Prostate gland (tissue), 2 donors: Measurements from ENCODE around the gene CIRBP. TPM values are rescaled to one million over a fixed set of nuclear protein-coding genes. Genes with fewer than 3 reads are reported as not detected.

Source experiments
- DNase-seq: peaks from one replicate; pipeline ENCODE4 v3.0.0-alpha.2; 2019; ENCODE audit warnings: low spot score
- H3K27ac ChIP-seq, 2 donors: fragments of 200-600 bp; sonication (generic); 2 replicates each; pipeline ENCODE4 v1.5.1; 2017 to 2019
- H3K27me3 ChIP-seq: fragments of 200-600 bp; sonication (generic); replicated peaks from 2 replicates; pipeline ENCODE4 v1.5.1; 2019; ENCODE audit not compliant: insufficient read depth
- H3K36me3 ChIP-seq, 2 donors: fragments of 200-600 bp; sonication (generic); 1 replicate in 1 of 2; 2 replicates in 1 of 2; pipeline versions ENCODE4 v1.5.1 to v1.8.1; 2017 to 2019
- H3K4me1 ChIP-seq: fragments of 200-600 bp; sonication (generic); replicated peaks from 2 replicates; pipeline ENCODE4 v1.5.1; 2019
- H3K4me3 ChIP-seq, 2 donors: fragments of 200-600 bp; sonication (generic); 2 replicates each; pipeline ENCODE4 v1.5.1; 2017 to 2019
- H3K9me3 ChIP-seq: fragments of 200-600 bp; sonication (generic); 2 replicates; pipeline ENCODE4 v1.5.1; 2017
- POLR2A ChIP-seq: fragments of 450-650 bp; IDR thresholded peaks from one replicate; pipeline ENCODE4 v1.6.1; 2016; ENCODE audit warnings: antibody characterized with exemption, mild to moderate bottlenecking
- POLR2AphosphoS5 ChIP-seq: sonication (generic); formaldehyde crosslinking; IDR thresholded peaks from one replicate; pipeline ENCODE4 v1.6.1; 2017; ENCODE audit warnings: antibody characterized with exemption
- WGBS: methylation state at CpG from one replicate; pipeline ENCODE4 v1.1.5; 2018; 5-methylcytosine and 5-hydroxymethylcytosine counted together
- intact Hi-C: fragments of 100-400 bp; cut with DNase I; formaldehyde crosslinking; loops from one replicate; pipeline ENCODE4 v1.14.2; 2022
- total RNA-seq, 2 donors: library from RNA; depleted of rRNA; stranded (reverse); fragments of >200 nt; gene quantifications; one replicate each; pipeline ENCODE4 v1.1.0, GENCODE V29; 2016
- TF ChIP-seq, protein P1 (sequence below), 4 experiments: fragments of 200-600 bp in 2 of 4; fragments of 450-650 bp in 2 of 4; sonication (generic) in 2 of 4; IDR thresholded peaks; 1 replicate in 3 of 4; 2 replicates in 1 of 4; pipeline ENCODE4 v1.5.1; 2016 to 2019; ENCODE audit warnings: antibody characterized with exemption in 4 of 4, mild to moderate bottlenecking in 2 of 4, moderate library complexity in 2 of 4

The CIRBP gene
- total RNA-seq, 2 donors from 2014 or later, result 753 to 863 TPM

DNA sequence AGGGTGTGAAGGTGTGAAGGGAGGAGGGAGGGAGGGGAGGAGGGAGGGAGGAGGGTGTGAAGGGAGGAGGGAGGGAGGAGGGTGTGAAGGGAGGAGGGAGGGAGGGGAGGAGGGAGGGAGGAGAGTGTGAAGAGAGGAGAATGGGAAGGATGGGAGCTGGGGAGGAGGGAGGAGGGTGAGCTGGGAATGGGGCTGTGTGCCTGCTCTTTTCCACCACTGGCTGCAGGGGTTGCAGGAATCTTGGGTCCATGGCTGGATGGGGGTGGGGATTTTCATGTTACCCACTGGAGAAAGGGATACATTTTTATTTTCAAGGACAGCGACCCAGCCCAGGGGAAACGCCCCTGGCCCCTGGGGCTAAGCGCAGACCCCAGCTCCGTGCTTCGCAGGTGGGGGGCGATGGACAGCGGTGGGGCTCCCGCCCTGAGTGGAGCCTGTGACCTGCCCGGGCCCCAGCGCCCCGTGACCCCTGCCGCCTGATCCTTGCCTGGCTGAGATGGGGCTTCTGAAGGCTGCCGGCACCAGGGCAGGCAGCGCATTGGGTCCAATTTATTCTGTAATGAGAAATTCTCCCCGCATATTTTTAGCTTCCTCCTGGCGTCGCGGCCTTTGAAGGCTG, 13.6 kb downstream of the CIRBP start:
- Histone ChIP-seq H3K36me3 (no peaks in the 10 kb centered on the region), H3K27ac (no peak overlapping the region), H3K27me3 (peaks cover 5% of the 10 kb centered on the region), H3K4me1 (no peaks in the 10 kb centered on the region), H3K4me3 (no peak overlapping the region), H3K9me3 (no peaks in the 10 kb centered on the region)
- 78% methylated on average over 18 of the region's 18 CpGs for WGBS
- intact Hi-C loops, result no loop called here
- no peak for DNase-seq
- TF ChIP-seq POLR2AphosphoS5 (no peak), POLR2A (no peak)
- TF ChIP-seq, protein P1, sequence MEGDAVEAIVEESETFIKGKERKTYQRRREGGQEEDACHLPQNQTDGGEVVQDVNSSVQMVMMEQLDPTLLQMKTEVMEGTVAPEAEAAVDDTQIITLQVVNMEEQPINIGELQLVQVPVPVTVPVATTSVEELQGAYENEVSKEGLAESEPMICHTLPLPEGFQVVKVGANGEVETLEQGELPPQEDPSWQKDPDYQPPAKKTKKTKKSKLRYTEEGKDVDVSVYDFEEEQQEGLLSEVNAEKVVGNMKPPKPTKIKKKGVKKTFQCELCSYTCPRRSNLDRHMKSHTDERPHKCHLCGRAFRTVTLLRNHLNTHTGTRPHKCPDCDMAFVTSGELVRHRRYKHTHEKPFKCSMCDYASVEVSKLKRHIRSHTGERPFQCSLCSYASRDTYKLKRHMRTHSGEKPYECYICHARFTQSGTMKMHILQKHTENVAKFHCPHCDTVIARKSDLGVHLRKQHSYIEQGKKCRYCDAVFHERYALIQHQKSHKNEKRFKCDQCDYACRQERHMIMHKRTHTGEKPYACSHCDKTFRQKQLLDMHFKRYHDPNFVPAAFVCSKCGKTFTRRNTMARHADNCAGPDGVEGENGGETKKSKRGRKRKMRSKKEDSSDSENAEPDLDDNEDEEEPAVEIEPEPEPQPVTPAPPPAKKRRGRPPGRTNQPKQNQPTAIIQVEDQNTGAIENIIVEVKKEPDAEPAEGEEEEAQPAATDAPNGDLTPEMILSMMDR (IDR thresholded peaks at IDR 0.05), result no peak

DNA sequence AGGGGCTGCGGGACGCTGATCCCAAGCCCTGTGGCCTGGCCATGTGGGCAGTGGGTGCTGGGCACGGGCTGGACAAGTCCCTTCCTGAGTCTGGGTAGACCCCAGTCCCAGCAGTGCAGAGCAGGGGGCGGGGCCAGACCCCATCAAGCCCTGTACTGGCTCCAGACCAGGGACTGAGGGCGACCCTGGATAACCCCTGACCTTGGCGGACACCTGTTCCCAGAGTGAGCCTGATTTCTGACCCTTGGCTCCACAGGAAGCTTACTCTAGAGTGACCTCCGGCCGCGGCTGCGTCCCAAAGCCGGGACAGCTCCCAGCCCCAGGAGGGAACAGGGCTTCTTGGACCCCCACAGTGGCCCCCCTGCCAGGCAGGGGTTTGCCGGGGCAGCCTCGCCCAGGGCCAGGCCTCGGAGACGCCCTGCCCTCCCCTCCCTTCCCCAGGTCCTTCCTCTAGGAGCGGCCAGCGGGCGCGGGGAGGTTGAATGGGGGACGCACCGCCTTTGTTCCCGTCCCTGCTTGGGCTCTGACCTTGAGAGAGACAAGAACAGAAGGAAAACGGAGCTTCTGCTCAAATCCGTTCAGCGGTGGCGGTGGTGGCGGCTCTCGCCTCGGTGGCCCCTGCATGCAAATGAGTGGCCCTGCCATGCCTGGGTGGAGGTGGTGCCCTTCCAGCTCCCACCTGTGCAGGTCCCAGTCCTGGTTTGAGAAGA, 14.2 kb downstream of the CIRBP start:
- WGBS, result 84% methylated on average over 25 of the region's 29 CpGs

DNA sequence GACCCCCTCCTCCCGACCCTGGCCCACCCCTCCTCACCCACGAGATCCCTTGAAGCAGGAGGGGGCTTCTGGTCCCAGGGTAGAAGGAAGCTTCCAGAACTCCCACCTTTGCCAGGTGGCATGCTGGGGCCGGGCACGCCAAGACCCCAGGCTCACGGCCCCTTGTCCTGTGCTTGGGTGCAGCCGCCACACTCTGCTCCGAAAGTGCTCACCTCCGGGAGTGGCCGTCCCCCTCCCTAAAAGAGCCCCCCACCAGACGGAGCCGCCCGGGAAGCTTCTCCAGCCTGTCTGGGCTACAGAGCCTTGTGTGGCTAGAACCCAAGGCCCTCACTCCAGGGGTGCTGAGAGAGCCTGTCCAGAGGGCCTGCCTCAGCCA, 14.8 kb downstream of the CIRBP start:
- no peaks in the 10 kb centered on the region for H3K36me3 ChIP-seq
- no peak for DNase-seq
- peaks cover 7% of the 10 kb centered on the region for H3K27me3 ChIP-seq
- no peaks in the 10 kb centered on the region for H3K4me1 ChIP-seq
- intact Hi-C loops, result no loop called here
- WGBS, result 85% methylated on average over 12 of the region's 12 CpGs
- no peaks in the 10 kb centered on the region for H3K9me3 ChIP-seq
- no peak overlapping the region for H3K27ac ChIP-seq
- no peak for TF ChIP-seq POLR2AphosphoS5
- TF ChIP-seq, protein P1 (IDR thresholded peaks at IDR 0.05), result no peak
- H3K4me3 ChIP-seq, result no peak overlapping the region

More for the DNA sequence above, 14.2 kb downstream of the CIRBP start:
- Histone ChIP-seq H3K27me3 (peaks cover 5% of the 10 kb centered on the region), H3K4me3 (no peak overlapping the region), H3K27ac (no peak overlapping the region), H3K9me3 (no peaks in the 10 kb centered on the region), H3K36me3 (no peaks in the 10 kb centered on the region), H3K4me1 (no peaks in the 10 kb centered on the region)
- DNase-seq, result no peak
- intact Hi-C loops, result no loop called here
- TF ChIP-seq, protein P1 (IDR thresholded peaks at IDR 0.05), result no peak
- TF ChIP-seq POLR2A, result no peak
- TF ChIP-seq POLR2AphosphoS5, result no peak

DNA sequence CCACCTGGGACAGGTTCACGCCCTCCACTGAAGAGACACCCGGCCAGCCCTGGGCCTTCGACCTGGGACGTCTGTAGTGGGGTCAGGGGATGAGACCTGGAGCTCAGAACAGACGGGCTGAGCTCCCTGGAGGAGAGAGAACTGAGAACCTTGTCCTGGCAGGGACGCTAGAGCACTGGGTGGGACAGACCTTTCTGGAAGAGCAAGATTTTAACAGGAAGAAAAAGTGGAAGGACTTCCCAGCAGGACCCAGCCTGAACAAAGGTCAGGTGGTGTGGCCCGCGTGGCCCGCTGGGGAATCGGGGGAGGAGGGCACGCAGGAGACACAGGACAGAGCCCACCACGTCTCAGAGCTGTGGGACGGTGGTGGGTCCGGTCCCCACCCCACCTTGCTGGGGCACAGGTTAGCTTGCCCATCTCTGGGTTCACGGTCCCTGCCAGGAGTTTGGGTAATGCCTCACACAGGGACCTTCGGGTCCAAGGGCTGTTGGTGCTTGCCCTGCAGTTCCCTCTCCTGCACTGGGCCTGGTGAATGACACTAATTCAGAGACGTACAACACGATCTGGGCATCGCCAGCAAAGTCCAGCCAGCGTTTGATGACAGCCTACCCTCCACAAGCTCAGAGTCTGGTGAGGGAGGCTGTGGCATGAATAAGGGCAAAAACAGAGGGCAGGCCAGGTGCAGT, 15.3 kb downstream of the CIRBP start:
- DNase-seq, result no peak
- Histone ChIP-seq H3K4me3 (no peak overlapping the region), H3K36me3 (no peaks in the 10 kb centered on the region), H3K4me1 (no peaks in the 10 kb centered on the region), H3K9me3 (no peaks in the 10 kb centered on the region), H3K27me3 (peaks cover 7% of the 10 kb centered on the region), H3K27ac (no peak overlapping the region)
- intact Hi-C loops, result no loop called here
- TF ChIP-seq, protein P1 (IDR thresholded peaks at IDR 0.05), result no peak
- TF ChIP-seq POLR2A, result no peak
- no peak for TF ChIP-seq POLR2AphosphoS5
- whole genome bisulfite sequencing, result 69% methylated on average over 20 of the region's 20 CpGs
